Breast epithelium (tissue), 3 donors: Measurements from ENCODE around the gene IL36B.

ENCODE experiments used
- POLR2A ChIP-seq: fragments of 450-650 bp; IDR thresholded peaks from one replicate; pipeline ENCODE4 v1.6.1; 2016; ENCODE audit warnings: antibody characterized with exemption, mild to moderate bottlenecking, moderate library complexity
- TF ChIP-seq, protein P1 (sequence below), 3 donors: fragments of 450-650 bp; IDR thresholded peaks; one replicate each; pipeline ENCODE4 v1.5.1; 2016 to 2017; ENCODE audit warnings: antibody characterized with exemption in 3 of 3, mild to moderate bottlenecking in 3 of 3, moderate library complexity in 3 of 3

DNA sequence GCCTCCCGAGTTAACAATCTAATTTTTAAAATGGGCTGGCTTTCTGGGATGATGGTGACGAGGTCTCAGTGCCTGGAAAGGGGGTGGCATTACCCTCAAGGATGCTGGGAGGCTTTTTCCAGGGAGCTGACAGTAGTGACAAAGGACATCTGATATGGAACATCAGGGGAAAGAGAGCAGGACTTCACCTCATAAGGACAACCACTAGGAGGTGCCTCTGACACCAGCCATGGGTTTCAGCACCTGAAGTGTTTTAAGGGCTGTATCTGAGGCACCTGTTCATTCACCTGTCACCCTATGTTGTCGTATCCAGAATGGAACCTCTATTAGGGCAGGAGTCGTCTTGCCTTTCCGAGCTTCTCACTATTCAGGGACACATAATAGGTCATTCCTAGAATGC is 10.8 kb downstream of the IL36B start:
- TF ChIP-seq, protein P1, sequence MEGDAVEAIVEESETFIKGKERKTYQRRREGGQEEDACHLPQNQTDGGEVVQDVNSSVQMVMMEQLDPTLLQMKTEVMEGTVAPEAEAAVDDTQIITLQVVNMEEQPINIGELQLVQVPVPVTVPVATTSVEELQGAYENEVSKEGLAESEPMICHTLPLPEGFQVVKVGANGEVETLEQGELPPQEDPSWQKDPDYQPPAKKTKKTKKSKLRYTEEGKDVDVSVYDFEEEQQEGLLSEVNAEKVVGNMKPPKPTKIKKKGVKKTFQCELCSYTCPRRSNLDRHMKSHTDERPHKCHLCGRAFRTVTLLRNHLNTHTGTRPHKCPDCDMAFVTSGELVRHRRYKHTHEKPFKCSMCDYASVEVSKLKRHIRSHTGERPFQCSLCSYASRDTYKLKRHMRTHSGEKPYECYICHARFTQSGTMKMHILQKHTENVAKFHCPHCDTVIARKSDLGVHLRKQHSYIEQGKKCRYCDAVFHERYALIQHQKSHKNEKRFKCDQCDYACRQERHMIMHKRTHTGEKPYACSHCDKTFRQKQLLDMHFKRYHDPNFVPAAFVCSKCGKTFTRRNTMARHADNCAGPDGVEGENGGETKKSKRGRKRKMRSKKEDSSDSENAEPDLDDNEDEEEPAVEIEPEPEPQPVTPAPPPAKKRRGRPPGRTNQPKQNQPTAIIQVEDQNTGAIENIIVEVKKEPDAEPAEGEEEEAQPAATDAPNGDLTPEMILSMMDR (IDR thresholded peaks at IDR 0.05) = no peak
- TF ChIP-seq POLR2A = no peak
